Measurements from ENCODE around the gene PIP4P1.
"Not testable (repeated sequence)": the region's sequence is repeated elsewhere in the genome, so short reads cannot be mapped to it uniquely, and the experiment has no call there.

The PIP4P1 gene

DNA sequence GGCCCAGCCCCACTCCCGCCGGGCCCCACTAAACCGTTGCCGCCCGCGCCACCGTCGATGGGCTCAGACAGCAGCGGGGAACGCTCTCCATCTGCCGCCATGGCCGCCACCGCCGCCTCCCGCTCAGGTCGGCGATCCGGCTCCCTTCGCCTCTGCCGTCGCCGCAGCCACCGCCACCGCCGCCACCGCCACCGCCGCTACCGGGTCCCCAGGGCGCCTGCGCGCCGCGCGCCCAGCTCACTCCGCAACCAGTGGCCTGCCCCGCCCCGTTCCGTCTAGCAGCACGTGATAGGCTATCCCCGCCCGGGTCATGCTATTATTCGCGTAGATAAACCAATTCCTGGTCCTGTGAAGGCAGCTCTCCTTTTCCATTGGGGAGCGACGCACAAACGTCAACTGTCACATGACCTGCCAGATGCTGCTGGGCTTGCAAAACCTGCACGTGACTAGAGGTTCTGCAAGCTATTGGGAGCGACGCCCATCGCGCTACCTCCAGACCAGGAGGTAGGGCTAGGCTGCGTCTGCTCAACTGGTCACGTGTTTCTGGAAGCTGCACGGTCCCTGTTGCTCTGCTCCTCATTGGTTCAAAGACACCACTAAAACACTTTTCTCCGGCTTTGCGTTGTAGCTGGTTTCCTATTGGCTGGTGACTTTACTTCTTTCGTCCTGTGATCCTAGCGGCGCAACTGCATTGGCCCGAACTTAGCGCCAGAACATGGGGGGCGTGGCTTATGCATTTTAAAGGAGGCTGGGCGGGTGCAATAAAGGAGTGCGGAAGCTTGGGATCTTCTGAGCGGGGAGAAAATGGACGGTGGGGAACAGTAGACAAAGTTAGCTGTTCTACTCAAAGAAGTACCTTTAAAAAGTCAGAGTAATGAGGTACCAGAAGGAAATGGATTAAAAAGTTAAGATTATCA is at the start of gene PIP4P1:
PIP4P1 (minus strand) TSS at position 210 of the 917 bp plus-strand sequence; CDS start at position 101, 109 bp downstream.
- DNase-seq (ENCODE audit: low read depth), result peak; percentile 100

GRCh38 chr14:20508367-20508766 is 47.1 kb upstream of the PIP4P1 start:
- no peak for DNase-seq (ENCODE audit: low read depth)

DNA sequence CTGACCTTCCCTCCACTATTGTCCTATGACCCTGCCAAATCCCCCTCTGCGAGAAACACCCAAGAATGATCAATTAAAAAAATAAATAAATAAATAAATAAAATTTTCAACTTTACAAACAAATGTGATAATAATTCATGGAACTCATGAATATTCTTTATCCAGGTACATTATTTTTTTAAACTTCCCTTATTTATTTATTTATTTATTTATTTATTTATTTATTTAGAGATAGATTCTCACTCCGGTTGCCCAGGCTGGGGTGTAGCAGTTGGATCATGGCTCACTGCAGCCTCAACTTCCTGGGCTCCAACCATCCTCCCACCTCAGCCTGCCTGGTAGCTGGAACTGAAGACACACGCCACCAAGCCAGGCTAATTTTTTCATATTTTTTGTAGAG is 46.3 kb upstream of the PIP4P1 start:
- DNase-seq (ENCODE audit: low read depth), result not testable (repeated sequence)

- DNase-seq (ENCODE audit: low read depth), result not testable (repeated sequence)
Measured at GRCh38 chr14:20506752-20507151, 45.5 kb upstream of the PIP4P1 start.

GRCh38 chr14:20506276-20506675 is 45.0 kb upstream of the PIP4P1 start:
- not testable (repeated sequence) for DNase-seq (ENCODE audit: low read depth)

- DNase-seq (ENCODE audit: low read depth), result no peak
Measured at GRCh38 chr14:20503898-20504297, 42.7 kb upstream of the PIP4P1 start.

DNA sequence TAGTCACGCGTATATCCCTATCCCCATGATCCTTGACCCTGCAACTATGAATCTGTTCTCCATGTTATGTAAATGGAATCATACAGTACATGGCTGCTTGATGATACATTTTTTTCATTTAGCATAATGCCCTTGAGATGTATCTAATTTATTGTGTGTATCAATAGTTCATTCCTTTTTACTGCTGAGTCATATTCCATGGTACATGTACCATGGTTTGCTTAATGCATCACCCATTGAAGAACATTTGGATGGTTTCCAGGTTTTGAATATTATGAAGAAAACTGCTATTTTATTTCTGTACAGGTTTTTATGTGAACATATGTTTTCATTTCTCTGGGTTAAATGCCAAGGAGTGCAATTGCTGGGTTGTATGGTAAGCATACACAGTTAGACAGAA is 40.1 kb upstream of the PIP4P1 start:
- DNase-seq (ENCODE audit: low read depth), result peak; percentile 30

GRCh38 chr14:20499881-20500280 is 38.6 kb upstream of the PIP4P1 start:
- no peak for DNase-seq (ENCODE audit: low read depth)

DNA sequence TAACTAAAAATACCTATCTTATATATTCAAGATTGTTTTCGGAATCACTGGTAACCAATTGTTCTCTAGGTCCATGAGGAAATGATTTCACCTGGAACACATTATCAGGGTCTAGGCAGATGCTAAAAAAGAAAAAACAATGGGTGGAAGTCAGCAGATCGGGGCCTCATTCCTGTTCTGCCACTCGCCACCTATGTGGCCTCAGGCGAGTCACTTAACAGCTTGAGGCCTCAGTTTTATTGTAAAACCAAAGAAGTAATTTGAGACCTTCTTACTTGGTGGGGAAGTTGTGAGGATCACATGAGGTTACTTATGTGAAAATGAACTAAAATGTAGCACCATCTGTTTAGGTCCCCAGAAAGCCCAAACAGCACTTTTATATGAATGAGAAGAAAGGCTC is 37.9 kb upstream of the PIP4P1 start:
- DNase-seq (ENCODE audit: low read depth), result no peak

DNA sequence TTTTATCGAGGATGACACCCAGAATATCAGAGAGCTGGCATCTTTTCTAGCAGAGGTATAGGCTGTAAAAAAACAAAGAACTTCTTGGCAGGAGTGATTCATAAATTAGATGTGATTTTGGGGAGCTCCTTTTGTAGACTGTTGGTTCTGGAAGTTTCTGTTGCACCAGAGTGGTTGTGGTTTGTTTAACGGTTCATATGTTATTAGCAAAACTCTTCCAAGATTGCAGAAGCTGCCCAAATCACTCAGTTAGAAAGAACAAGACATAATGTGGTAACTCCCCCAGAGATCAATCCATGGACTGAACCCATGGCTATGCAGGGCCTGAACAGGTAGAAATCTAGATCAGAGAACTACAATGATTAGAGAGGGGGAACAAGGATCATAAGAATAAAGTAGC is 37.4 kb upstream of the PIP4P1 start:
- no peak for DNase-seq (ENCODE audit: low read depth)

- DNase-seq (ENCODE audit: low read depth), result no peak
Measured at GRCh38 chr14:20494935-20495766, 33.9 kb upstream of the PIP4P1 start.

DNA sequence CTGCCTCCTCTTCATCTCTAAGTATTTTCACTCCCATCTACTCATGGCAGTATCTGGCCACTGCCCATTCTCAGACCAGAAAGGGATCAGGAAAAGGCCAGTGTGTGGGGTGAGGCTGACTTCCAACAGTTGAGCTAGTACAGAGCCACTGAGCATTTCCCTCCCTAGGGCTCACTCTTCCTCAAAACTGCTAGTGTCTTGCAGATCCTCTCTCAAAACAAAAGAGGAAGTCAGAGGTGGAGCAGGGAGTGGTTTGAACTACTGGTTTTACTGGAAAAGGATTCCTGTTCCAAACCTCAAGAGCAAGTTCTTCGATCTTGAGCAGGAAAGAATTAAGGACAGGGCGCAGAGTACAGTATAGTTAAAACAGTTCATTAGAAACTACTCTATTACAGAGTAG is 32.4 kb upstream of the PIP4P1 start:
- no peak for DNase-seq (ENCODE audit: low read depth)

DNA sequence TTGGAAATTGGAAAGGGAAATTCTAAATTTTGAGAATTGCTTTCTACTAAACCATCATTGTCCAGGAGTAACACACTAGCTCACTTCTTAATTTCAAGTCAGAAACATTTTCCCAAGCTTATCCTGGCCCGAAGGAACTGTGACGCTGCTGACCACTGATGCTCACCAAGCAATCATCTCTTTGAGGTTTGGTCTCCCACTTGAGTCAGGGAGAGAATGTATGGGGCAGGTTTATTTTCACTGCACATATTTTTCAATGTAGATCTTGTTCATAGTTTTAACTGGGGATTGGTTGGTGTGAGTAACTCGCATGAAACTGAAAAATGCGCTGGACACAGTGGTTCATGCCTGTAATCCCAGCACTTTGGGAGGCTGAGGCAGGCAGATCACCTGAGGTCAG is 31.3 kb upstream of the PIP4P1 start:
- no peak for DNase-seq (ENCODE audit: low read depth)

GRCh38 chr14:20490563-20490962 is 29.3 kb upstream of the PIP4P1 start:
- no peak for DNase-seq (ENCODE audit: low read depth)

GRCh38 chr14:20489093-20489994 is 28.1 kb upstream of the PIP4P1 start:
- DNase-seq (ENCODE audit: low read depth), result no peak

DNA sequence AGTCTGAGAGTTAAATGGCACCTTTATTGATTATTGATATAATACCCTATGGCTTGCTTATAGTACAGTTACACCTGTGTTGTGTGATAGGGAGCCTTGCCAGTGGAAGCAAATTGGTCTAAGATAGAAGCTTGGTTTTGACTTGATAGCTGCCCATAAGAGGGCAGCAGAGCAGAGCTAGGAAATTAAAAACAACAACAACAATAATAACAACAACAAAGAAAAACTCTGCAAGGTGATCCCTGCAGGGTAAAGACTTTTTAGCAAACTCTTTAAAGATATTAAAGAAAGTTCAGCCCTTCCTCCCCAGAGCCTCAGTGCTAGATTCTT is 26.1 kb upstream of the PIP4P1 start:
- no peak for DNase-seq (ENCODE audit: low read depth)

- no peak for DNase-seq (ENCODE audit: low read depth)
Measured at GRCh38 chr14:20486684-20487395, 25.6 kb upstream of the PIP4P1 start.

DNA sequence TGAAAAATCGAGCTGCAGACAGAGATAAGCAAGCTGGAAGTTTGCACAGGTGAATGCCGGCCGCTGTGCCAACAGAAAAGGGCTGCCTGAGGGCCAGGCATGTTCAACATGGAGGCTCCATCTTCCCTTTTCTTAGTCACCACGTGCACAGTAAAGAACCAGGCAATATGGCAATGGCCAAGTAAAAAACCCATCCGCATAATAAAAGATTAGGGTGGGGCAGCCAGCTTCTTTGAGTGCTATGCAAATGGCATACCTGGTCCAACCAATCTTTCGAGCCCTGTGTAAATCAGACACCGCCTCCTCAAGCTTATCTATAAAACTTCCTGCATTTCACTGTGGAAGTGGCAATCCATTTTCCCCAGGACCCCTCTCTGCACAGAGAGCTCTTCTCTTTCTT is 24.7 kb upstream of the PIP4P1 start:
- no peak for DNase-seq (ENCODE audit: low read depth)

DNA sequence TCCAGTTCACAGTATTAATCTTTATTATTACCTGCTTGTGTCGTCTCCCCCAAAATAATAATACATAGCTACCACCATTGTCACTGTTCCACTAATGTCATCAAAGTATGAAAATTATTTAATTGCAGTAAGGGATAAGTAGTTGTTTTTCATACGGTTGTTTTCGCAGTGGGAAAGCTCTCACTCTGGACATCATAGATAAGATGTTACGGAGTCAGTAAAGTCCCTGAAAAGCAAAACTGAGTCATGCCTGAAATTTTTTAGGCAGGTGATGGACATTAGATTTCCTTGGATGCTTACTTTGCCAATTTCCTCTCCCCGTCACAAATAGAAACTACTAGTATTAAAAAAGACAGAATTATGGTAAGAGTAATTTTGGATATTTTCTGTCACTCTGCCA is 21.1 kb upstream of the PIP4P1 start:
- DNase-seq (ENCODE audit: low read depth), result no peak

DNA sequence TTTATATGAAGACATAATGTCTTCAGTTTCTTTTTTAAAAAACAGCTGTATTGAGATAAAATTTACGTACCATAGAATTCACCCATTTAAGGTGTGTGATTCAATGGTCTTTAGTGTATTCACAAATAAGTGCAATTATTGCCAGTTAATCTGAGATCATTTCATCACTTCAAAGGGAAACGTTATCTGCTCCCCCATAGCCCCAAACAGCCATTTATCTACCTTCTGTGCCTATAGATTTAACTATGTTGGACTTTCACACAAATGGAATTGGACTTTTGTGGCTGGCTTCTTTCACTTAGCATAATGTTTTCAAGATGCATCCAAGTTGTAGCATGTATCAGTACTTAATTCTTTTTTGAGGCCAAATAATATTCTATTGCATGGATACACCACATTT is 17.7 kb upstream of the PIP4P1 start:
- no peak for DNase-seq (ENCODE audit: low read depth)

DNA sequence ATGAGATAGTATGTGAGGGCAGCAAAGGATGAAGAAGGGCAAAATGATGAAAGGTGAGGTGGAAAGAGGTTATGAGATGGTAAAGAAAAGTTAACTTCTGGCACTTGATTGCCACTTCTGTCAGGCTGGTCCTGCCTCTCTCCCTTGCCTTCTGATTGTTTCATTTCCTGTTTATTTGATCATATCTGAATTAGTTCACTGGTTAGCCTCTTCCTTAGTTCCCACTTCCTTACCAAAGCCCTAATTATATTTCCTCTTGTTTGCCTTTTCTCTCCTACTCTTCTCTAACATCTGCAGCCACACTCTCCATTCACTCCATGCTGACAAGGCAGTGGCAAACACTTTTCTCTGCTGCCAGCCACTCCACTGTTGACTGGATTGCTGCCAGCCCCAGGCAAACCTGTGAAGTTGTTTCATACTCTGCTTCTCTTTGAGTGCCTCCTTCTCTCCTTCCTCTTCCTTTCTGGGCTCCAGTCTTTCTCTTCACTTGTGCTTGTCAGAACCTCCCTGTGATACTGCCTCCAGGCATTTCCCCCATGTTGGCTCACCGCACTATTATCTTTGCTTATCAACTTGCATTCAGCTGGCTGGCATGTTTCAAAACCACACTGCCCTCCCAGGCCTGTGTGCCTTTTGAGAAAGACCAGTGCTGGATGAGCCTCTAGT is 16.1 kb upstream of the PIP4P1 start:
- DNase-seq (ENCODE audit: low read depth), result no peak
